HG02970 (cell line): ENCODE results near the gene PRKN.

Experiments used
- ATAC-seq: cut with Tn5 transposase; IDR thresholded peaks from one replicate; pipeline ENCODE4 v1.9.1; 2021; ENCODE audit warnings: mild to moderate bottlenecking, moderate library complexity, moderate number of reproducible peaks; ENCODE audit not compliant: unreplicated experiment, low FRiP score

The PRKN gene

DNA sequence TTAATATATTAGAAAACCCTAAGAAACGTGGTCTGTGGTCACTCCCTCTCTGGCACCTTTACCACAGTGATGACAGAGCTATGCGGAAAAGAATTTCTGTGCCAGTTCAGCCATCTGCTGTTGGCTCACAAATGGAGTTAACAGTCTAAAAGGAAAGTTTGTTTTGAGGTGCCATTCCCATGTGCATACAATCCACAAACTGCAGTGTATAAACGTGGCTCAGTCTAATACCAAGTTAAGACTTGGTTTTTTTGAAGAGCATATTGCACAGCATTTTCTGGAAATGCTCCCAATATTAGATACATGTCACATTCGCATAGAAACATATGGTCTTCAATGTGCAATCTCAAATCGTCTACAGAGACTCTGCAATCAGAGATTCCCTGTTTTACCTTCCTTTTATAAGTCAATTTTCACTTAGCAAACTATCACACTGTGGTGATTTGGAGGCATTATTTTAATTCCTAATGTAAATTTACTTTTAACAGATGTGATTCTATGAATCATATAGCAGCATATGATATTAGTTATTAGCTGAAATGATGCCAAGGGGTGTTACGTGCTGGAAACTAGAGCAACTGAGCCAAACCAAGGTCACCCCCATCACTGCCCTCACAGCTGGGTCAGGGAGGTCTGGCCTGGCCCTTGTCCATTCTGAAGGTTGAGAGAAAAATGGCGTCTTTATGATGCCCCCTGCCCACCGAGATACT lies 383.5 kb downstream of the PRKN start:
- no peak for ATAC-seq

DNA sequence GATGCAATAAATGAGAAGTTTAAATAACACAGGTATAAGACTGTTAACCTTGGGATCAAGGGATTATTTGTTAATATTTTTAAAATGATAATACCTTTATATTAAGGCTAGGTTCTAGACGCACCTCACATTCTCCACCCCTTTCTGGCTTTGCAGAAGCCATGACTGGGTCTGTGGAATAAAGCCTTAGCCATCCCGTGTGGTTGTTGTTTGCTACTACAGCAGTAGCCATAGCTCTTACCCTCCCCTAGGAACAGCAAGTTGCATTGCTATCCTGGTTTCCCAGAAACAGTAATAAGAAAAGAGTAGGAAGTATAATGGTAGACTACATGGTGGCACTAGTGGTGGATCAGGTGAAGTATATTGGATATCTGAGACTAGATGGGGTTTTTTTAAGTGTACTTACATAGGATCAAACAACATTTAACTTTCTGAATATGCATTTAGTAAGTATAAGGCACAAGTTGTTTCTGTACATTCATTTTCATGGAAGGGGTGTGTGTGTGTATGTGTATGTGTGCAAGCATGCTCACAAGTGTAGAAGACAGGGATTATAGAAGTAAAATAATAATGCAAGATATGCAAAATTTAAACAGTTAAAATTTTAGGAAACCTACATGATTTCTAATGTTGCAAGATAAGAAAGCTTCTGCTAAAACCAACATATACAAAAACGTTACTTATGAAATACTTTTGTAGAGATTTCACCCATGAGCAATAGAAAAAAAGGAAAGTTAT lies 384.2 kb downstream of the PRKN start:
- no peak for ATAC-seq

DNA sequence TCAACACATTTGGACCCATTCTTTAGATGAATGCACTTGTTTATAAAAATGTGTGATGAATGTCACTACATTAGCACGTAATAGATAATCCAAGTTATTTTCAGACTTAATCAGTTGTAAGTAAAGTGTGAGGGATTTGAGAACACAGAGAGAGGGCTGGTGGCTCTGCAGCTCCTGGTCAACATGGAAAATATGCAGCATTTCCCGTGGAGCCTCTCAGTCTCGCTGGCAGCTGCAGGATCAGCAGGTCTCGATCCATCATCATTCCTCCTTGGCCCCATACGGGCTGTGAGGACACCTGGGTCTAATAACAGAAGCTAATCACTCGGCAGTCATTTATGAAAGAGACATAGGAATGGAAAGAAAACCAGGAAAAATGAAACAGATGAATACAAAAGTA lies 390.2 kb downstream of the PRKN start:
- no peak for ATAC-seq

DNA sequence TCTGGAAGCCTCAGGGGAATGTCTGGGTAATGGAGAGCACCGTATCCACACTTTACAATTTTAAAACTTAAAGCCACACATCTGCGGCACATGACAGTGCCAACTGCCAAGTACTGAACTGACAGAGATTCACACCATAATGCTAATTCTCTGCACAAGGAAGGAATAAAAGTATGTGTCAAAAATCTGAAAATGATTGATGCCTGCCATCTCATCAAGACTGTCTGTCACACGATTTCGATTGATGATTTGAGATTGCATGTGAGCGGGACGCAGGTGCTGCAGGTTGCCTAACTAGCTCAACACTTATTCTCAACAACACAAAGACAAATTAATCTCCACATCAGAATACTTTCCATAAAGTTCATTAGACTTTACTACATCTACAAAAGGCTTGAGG lies 391.2 kb downstream of the PRKN start:
- no peak for ATAC-seq

DNA sequence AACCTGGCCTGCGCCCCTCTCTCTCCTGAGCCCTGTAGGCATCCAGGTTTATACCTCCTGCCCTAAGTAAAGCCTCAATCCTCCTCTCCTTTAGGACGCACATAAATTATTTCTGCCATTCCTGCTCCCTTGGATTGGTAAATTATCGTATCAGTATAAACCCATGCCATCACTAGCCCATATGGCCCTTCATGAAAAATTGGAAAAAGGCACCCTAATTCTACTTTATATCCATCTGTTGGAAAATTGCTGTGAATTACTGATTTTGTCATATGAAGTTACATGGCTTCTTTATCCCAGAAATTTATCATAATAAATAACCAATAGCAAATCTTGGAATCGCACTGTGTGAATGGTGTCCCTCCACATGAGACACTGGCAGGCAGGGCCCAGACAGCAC lies 395.2 kb downstream of the PRKN start:
- ATAC-seq, result no peak

DNA sequence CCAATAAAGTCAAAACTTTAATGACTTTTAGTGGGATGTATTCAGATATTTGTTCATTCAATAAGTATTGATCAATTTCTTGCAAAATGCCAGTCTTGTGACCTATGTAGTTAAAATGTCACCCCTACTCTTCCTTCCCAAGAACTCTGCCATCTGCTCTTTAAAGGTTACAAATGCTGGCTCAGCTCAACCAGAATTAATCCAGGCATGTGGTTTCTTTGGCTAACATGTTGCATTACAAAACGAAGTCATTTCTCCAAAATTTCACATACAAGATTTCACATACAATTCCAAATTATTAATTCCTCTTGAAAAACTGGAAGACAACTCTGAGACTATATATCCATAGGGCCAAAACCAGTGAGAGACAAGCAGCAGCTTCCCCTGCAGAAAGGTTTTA lies 395.7 kb downstream of the PRKN start:
- ATAC-seq, result no peak

DNA sequence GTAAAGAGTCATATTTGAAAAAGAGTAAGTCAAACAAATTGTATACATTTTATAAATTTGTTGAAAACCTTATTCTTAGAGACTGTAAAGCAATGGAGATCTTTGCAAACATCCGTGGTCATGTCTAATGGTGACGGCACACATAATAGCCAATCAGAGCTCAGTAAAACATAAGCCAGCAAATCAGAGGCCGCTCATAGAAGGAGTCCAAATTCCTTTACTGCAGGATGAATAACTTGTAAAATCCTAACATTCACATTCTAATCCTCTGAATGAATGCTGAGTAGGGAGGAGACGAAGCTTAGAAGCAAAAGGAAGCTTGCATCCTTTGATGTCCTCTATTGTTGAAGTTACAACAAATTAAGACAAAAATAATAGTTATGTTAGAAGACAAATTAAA lies 401.7 kb downstream of the PRKN start:
- ATAC-seq, result no peak

DNA sequence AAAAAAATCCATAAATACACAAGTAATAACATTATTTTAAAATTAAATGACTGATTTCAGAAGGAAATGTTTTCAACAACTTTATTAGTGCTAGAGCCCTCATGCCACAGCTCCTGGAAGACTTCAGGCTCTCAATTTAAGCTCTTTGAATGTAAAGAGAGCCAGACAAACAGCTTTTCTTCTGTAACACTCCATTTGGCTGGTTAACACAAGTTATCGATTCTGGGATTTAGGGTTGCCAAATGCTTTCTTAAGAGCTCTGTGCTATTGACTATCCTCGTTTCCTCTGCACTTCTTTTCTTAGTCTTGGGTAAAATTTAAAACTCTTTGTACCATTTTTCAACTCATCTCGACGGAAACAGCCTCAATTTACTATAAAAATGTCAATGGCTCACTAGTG lies 402.5 kb downstream of the PRKN start:
- ATAC-seq, result no peak

DNA sequence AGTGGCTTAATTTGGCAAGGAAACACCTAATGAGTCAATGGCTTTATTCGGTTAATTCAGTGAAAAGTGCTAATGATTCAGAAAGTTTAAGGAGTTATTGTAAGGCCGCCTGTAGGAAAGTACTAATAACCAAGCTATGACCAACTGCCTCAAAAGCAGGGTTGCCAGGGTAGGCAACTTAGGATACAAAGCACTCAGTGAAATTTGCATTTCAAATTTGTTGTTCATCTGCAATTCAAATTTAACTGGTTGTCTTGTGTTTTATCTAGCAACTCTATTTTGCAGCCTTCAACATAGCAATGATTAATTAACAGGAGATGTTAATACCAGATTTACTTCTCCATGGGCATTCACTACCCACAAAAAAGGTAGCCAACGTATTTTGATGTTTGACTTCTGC lies 412.3 kb downstream of the PRKN start:
- ATAC-seq, result no peak

DNA sequence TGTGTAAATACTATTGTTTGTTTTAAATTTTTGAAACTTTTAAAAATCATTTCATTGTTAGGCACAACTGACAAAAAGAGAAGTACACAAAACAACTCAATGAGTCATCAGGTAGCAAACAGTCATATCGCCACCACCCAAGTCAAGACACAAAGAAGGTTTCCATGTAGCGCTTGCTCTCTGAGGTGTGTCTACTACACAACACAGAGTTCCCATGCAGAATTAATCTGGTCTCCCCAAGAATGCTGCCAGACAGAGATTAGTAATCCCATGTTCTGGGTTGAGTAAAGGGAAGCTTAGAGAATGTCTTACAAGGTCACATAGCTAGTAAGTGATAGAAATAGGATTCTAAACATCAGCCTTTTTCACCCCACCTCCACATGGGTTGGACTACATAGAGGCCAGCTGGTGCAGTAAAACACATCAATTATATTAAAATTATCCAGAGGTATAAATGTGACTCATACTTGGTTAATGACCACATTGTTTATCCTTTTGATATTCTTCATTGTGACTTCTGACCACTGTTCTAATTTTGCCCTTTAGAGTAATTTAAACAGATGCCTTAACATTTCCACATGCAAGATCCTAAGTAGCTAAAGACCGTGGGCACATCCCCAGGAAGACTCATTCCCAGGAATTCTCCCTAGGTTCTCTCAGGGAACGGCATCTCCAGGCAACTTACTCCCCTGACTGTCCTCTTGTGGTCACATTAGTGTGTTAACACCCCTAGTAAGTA lies 413.5 kb downstream of the PRKN start:
- ATAC-seq, result no peak

DNA sequence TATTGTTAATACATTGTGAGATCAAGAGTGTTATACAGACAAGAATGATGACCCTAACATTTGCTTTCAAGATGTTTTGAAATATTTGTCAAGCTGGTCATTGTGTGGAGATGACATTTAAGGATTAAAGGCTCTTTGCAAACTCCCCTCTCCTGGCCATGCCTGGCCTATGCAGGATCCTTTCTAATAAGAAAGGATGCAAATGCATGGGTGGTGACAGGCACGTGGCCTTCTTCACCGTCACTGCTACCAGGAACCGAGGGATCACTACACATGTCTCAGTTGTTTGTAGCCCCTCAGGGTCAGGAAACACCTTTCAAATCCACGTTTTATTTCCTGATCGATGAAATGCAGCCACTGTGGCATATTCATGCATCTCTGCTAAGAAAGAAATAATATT lies 419.7 kb downstream of the PRKN start:
- ATAC-seq, result no peak

DNA sequence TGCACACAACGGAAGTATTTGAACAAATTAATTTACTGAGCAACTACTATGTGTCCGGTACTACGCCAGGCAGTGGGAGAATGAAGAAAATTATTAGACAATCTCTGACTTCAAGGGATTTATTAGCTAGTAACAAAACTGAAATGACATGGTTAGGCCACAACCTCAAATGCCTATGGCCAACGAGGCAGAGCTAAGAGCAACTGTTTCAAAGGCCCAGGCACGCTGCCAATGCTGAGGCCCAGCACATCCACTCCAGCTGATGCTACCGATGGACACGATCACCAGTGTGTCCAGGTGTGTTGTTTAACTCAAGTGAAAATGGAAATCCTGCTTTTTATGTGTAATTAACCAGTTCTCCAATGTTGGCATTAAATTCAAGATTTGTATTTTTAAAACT lies 420.9 kb downstream of the PRKN start:
- no peak for ATAC-seq

DNA sequence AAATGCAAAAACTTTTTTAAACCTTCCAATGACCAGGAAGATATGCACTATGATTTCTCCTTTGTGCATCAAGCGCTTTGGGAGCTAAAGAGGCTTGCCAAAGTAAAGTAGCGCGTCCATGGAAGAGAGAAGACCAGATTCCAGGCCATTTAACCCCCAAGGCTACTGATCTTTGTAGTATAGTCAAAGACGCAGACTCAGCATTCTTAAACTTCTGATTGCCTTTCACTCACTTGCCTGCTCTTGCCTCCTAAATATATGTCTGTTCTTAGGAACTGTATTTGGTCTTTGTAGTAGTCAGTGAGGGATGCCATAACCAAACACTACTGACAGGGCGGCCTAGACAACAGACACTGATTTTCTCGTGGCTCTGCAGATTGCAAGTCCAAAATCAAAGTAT lies 426.4 kb downstream of the PRKN start:
- ATAC-seq, result no peak

DNA sequence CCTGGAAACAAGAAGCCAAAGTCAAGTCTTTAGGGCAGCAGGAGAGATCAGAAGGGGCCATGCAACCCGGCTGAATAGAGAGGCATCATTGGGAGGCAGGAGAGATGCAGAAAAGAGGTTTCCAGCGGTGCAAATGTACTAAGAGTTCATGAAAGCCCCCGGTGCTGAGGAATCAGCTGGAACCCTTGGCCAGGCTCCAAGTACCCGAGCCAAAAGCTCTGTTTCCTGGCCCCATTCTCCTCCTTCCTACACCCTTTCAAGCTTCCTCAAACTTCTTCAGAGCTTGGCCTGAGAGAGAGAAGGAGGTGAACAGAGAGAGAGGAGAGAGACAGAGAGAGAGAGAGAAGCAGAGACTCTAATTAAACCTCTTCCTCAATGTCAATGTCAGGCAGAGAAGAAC lies 433.5 kb downstream of the PRKN start:
- no peak for ATAC-seq

DNA sequence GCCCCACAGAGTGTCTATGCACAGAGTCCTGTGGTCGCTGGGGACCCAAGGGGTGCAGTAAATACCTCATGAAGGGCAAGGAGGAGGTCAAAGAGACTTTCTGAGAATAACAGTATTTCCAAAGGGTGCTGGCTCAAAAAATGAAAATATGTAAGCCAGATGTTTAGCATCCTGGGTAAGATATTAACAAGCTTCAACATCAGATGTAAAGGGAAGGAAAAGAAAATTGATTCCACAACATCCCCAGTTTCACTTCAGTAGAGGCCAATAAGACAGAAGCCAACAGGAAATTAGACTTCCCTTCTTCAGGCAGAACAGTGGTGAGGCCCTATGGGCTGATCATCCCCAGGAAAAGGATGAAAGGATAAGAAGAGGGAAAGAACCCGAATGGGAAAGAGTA lies 434.7 kb downstream of the PRKN start:
- no peak for ATAC-seq

DNA sequence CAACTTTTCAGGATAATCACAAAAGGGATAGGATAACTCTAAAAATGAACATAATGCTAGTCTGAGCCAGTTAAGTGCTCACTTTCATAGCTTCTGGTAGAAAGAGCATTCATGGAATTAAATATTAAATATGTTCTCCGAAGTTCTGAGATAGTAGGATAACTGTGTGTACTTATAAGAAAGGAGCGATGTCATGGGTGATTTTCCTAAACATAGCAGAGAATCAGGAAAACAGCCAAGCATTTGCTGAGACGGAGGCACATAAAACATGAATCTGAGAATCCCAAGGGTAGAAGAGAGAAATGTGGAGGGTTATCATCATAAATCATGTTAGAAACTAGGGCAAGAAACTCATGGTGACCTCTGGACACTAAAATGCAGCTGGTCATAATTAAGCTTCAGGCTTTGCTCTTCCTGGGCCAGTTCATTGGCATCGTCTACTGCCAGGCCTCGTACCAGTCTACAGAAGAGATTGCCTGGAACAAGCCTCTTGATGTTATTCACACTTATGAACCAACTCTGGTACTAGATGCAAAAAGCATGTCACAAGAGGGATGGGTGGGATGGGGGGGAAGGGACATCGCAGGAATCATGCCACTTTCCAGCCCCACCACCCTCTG lies 436.6 kb downstream of the PRKN start:
- no peak for ATAC-seq

DNA sequence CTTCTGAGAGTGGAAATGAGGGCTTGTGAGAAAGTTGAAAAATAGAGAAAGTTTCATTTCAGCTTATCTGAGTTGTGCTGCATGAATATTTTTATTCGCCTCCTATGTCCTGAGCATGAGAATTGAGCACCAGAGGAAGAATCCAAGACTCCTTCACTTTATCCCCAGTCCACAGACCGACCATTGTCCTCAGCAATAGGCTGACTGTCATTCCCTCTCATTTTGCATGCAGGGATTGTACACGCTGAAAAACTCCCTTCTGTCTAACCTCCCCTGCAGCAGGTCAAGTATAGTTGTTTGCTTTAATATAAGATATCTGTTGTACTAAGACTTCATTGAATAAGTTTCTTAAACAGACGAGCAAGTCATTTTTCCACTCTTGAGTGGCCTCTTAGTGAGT lies 437.6 kb downstream of the PRKN start:
- no peak for ATAC-seq

DNA sequence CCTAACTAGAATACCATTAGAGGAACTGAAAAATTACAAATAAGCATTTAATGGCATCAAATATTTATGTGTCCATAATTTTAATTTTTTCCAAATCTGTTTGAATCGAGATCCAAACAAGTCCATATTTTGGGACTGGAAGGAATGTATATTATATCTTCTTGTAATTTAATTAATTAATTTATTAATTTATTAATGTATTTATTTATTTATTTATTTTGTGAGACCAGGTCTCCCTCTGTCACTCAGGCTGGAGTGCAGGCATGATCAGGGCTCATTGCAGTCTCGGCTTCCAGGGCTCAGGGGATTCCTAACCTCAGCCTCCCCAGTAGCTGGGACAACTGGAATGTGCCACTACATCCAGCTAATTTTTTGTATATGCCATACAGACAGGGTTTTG lies 453.6 kb downstream of the PRKN start:
- ATAC-seq, result no peak

DNA sequence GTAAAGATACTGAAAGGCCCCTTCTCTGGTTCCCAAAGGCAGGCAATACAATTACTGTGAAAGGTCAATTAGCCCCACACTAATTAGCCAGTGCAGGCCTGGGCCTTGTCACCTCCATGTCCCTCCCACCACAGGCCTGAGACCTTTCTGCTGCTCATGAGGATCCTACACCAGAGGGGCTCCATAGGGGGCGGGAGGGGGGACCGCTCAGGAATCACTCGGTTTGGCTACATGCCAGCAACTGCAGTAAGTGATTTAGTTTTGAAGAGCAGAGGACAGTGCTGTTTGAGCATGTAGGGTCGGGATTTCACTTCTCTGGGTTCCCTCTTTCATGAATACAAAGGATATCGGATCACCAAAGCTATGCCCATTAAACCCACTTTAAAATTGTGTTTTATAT lies 455.6 kb downstream of the PRKN start:
- no peak for ATAC-seq

DNA sequence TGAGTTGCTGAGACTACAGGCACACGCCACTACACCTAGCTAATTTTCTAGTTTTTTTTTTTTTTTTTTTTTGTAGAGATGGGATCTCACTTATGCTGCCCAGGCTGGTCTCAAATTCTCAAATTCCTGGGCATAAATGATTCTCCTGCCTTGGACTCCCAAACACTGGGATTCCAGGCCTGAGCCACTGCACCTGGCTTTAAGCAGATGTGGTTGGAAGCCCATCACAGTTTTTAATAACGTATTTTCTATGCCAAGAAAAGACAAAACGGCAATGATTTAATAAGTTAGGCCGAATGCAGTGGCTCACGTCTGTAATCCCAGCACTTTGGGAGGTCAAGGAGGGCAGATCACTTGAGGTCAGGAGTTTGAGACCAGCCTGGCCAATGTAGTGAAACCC lies 456.6 kb downstream of the PRKN start:
- no peak for ATAC-seq

DNA sequence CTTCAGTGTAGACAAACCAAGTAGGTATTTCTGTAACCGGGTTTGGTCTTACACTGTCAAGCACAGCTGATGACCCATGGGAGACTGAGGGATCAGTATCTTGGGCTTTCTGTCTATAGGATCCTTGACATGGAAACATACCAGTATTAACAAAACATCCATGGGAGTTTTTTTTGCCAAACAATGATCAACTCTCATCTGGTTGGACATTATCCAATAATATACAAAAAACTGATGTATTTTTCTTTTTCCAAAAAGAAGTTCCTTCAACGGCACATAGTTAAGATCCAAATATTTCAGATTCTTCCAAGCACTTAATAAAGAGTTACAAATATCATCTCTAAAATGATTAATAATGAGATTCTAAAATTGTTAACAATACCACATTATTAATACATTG lies 459.9 kb downstream of the PRKN start:
- no peak for ATAC-seq
